Thymus (tissue), 11 donors: ENCODE results near the gene PARD6B. TPM values are rescaled to one million over a fixed set of nuclear protein-coding genes. Genes with fewer than 3 reads are reported as not detected.
"Not testable (repeated sequence)": the region's sequence is repeated elsewhere in the genome, so short reads cannot be mapped to it uniquely, and the experiment has no call there.

Experiments
- DNase-seq, 9 donors: peaks; one replicate each; pipeline ENCODE4 v3.0.0-alpha.2; 2013; ENCODE audit warnings: low spot score in 9 of 9, low read depth in 6 of 9, missing footprints in 1 of 9
- H3K27ac ChIP-seq, 2 donors: one replicate each; pipeline ENCODE4 v1.5.1; 2013; ENCODE audit warnings: control low read depth in 1 of 2, low read depth in 1 of 2, low read length in 1 of 2, mild to moderate bottlenecking in 1 of 2, moderate library complexity in 1 of 2
- H3K27me3 ChIP-seq, 2 donors: one replicate each; pipeline ENCODE4 v1.5.1; 2013; ENCODE audit warnings: low read length in 1 of 2; ENCODE audit not compliant: control insufficient read depth in 2 of 2, insufficient read depth in 1 of 2
- H3K36me3 ChIP-seq, 2 donors: one replicate each; pipeline ENCODE4 v1.5.1; 2013; ENCODE audit warnings: low read length in 1 of 2, mild to moderate bottlenecking in 1 of 2, moderate library complexity in 1 of 2; ENCODE audit not compliant: control insufficient read depth in 2 of 2, insufficient read depth in 2 of 2
- H3K4me1 ChIP-seq, 2 donors: one replicate each; pipeline ENCODE4 v1.5.1; 2013; ENCODE audit warnings: low read length in 2 of 2; ENCODE audit not compliant: control insufficient read depth in 2 of 2, insufficient read depth in 2 of 2
- H3K4me3 ChIP-seq, 2 donors: one replicate each; pipeline ENCODE4 v1.5.1; 2013; ENCODE audit warnings: low read length in 2 of 2, control low read depth in 1 of 2, mild to moderate bottlenecking in 1 of 2
- H3K9me3 ChIP-seq, 2 donors: one replicate each; pipeline ENCODE4 v1.5.1; 2013; ENCODE audit warnings: low read length in 1 of 2, mild to moderate bottlenecking in 1 of 2; ENCODE audit not compliant: control insufficient read depth in 2 of 2, insufficient read depth in 1 of 2
- WGBS: extraction: QIAGEN DNeasy Blood & Tissue Kit; methylation state at CpG from one replicate; pipeline ENCODE4 v1.1.7; 2013; 5-methylcytosine and 5-hydroxymethylcytosine counted together
- polyA plus RNA-seq: library from polyadenylated mRNA; stranded (reverse); fragments of 200-250 nt; gene quantifications from one replicate; pipeline ENCODE4 v1.2.3, GENCODE V29; 2013
- total RNA-seq: library from RNA; stranded (reverse); fragments of 120-200 nt; gene quantifications from one replicate; pipeline ENCODE4 v1.2.4, GENCODE V29; 2013
- donor health status: healthy.

The PARD6B gene
- total and polyA plus RNA-seq, 2 donors: 3.1 to 3.7 TPM

DNA sequence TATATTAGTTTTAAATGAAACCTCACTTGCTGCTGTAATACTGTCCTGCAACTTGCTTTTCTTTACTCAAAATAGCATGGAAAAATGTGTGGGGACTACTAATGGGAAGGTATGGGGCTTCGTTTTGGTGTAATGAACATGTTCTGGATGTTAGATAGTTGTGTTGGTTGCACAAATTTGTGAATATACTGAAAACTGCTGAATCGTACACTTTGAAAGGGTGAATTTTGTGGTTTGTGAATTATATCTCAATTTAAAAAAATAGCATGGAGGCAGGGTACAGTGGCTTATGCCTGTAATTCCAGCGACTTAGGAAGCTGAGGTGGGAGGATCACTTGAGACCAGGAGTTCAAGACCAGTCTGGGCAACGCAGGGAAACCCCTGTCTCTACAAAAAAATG is 65.8 kb downstream of the PARD6B start:
- no peaks in the 10 kb centered on the region for H3K9me3 ChIP-seq
- peaks cover 6 to 23% of the 10 kb centered on the region in 2 donors for H3K27me3 ChIP-seq
- H3K27ac ChIP-seq: no peak overlapping the region
- no peak overlapping the region for H3K4me3 ChIP-seq
- H3K36me3 ChIP-seq: no peaks in the 10 kb centered on the region
- 95% methylated on average over 4 of the region's 4 CpGs for WGBS
- H3K4me1 ChIP-seq: peaks cover 4 to 12% of the 10 kb centered on the region in 2 donors
- no peak for DNase-seq

DNA sequence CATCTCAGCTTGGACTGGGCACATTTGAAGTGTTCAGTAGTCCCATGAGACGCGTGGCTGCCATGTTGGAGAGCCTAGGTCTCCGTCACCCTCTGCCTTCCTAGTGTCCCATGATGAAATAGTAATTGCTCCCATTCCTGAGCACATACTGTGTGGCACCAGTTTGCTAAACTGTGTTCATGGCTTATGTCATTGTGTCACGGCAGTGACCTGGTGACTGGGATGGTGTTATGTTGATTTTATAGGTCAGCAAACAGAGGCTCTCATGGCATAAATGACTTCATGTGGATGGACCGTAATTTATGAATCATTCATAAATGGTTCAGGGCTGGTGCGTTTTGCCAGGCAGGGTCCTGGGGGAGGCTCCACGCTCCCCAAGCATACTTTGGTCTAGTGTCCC is 67.3 kb downstream of the PARD6B start:
- Histone ChIP-seq H3K4me3 (no peak overlapping the region), H3K36me3 (no peaks in the 10 kb centered on the region), H3K9me3 (no peaks in the 10 kb centered on the region), H3K27ac (no peak overlapping the region), H3K27me3 (peaks cover 6 to 14% of the 10 kb centered on the region in 2 donors), H3K4me1 (peaks cover 4 to 12% of the 10 kb centered on the region in 2 donors)
- DNase-seq: no peak
- 93% methylated on average over 7 of the region's 7 CpGs for WGBS

DNA sequence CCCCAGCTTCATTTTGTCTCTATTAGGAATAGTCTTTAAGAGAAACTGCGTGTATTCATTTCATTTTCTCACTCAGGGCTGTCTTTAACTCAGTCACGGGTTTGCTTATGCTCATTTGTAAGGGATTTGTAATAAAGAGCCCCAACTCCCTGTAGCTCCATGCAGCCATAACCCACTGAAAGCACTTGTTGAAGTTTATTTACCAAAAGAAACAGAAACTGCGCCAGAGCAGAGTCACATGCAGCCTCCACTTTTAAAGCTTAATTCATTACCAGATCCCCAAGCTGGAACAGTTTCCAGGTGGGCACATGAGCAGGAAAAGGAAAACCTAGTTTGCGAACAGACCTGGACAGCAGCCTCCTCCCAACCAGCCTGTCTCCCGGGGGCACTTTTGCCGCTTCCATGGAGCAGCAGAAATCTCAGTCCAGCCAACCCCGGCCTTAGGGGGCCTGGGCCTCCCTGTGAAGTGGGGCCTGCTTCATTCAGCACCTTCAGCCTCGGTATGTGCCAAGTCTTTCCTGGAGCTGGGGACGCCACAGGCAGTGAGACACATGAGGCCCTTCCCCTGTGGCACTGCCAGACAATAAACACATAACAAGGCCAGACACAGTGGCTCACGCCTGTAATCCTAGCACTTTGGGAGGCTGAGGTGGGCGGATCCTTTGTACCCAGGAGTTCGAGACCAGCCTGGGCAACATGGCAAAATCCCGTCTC is 68.0 kb downstream of the PARD6B start:
- no peaks in the 10 kb centered on the region for H3K9me3 ChIP-seq
- no peak overlapping the region for H3K4me3 ChIP-seq
- H3K36me3 ChIP-seq: no peaks in the 10 kb centered on the region
- peak overlapping the region in 1 of 2 donors; percentile 56 for H3K27ac ChIP-seq
- H3K27me3 ChIP-seq: peaks cover 3 to 7% of the 10 kb centered on the region in 2 donors
- 94% methylated on average over 13 of the region's 13 CpGs for whole genome bisulfite sequencing
- DNase-seq: no peak
- peaks cover 4 to 8% of the 10 kb centered on the region in 2 donors for H3K4me1 ChIP-seq

DNA sequence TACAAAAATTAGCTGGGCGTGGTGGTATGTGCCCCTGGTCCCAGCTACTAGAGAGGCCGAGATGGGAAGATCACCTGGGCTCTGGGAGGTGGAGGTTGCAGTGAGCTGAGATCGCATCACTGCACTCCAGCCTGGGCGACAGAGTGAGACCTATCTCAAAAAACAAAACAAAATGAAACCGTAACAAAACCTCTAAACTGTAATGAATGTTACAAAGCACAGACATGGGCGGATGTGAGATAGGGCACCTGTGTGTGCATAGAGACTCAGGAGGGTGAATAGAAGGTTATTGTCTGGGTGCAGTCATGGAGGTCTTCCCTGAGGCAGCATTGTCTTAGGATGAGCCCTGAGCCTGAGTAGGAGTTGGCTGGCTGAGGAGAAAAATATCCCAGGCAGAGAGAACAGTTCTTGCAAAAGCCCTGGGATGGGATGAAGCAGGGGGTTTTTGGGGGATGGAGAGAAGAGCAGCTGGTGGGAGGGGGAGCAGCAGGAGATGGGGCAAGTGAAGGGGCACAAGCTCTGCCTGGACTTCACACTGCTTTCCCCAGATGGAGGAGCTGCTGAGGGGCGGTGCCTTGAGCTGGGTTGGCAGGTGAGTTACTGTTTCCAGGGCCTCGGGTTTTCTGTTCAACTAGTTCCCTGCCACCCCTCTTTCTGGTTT is 68.6 kb downstream of the PARD6B start:
- Histone ChIP-seq H3K4me3 (no peak overlapping the region), H3K27me3 (peaks cover 0 to 2% of the 10 kb centered on the region in 2 donors), H3K27ac (no peak overlapping the region), H3K4me1 (peaks cover 6 to 10% of the 10 kb centered on the region in 2 donors), H3K36me3 (no peaks in the 10 kb centered on the region), H3K9me3 (no peaks in the 10 kb centered on the region)
- WGBS: 94% methylated on average over 8 of the region's 8 CpGs
- no peak for DNase-seq

DNA sequence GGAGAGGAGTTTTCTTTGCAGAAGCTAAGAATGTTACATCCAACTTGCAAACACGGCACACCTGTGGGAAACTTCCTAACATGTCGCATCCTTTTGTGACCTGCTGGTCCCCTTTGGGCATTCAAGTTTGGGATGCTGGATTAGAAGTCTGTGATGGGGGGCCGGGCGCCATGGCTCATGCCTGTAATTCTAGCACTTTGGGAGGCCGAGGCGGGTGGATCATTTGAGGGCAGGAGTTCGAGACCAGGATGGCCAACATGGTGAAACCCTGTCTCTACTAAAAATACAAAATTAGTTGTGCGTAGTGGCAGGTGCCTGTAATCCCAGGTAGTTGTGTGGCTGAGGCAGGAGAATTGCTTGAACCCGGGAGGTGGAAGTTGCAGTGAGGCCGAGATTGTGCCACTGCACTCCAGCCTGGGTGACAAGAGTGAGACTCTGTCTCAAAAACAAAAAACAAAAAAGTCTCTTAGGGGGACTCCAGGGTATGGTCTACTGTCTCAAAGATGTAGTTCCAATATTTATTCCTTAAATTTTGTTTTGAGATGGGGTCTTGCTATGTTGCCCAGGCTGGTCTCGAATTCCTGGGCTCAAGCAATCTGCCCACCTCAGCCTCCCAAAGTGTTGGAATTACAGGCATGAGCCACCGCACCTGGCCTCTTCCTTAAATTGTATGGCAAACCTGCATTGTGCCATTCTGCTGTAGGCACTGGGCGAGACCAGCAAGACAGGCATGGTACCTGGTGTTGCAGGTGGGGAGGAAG is 69.8 kb downstream of the PARD6B start:
- H3K4me3 ChIP-seq, H3K9me3 ChIP-seq, DNase-seq, H3K27me3 ChIP-seq, H3K27ac ChIP-seq, H3K36me3 ChIP-seq: not testable (repeated sequence)
- 98% methylated on average over 13 of the region's 13 CpGs for WGBS
- peaks cover 6 to 11% of the 10 kb centered on the region in 2 donors for H3K4me1 ChIP-seq

DNA sequence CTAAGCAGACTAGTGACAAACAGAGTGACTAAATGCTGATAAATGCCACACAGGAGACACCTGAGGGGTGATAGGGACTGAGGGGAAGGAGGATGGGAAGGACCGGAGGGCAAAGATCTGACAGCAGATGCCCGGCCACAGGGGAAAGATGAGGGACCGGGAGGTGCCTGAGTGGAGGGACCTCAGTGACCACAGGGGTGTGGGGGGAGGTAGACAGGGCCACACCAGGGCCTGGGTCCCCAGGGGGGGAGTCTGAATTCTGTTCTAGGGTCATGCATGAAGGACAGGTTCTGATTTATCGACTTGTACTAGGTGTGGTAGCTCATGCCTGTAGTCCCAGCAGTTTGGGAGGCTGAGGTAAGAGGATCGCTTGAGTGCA is 70.4 kb downstream of the PARD6B start:
- Histone ChIP-seq H3K27me3 (no peaks in the 10 kb centered on the region), H3K27ac (no peak overlapping the region), H3K4me1 (peaks cover 6 to 11% of the 10 kb centered on the region in 2 donors), H3K9me3 (no peaks in the 10 kb centered on the region), H3K4me3 (no peak overlapping the region), H3K36me3 (no peaks in the 10 kb centered on the region)
- DNase-seq: no peak
- WGBS: 87% methylated on average over 5 of the region's 5 CpGs

DNA sequence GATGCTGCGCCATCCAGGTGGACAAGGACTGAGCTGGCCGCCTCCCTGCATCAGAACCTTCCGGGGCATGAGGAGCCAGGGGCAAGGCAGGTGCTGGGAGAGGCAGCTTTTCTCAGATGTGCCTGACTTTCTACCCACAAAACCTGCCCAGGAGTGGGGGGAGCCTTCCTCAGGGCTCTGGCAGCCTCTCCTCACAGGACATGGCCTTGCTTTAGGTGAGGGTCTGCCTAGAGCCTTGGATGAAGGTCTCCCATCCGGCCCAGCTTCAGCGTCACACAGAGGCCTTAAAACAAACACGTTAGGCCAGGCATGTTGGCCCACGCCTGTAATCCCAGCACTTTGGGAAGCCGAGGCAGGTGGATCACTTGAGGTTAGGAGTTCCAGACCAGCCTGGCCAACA is 70.9 kb downstream of the PARD6B start:
- WGBS: 98% methylated on average over 8 of the region's 8 CpGs
- no peaks in the 10 kb centered on the region for H3K9me3 ChIP-seq
- no peaks in the 10 kb centered on the region for H3K36me3 ChIP-seq
- DNase-seq: no peak
- H3K4me1 ChIP-seq: peaks cover 6 to 11% of the 10 kb centered on the region in 2 donors
- H3K4me3 ChIP-seq: no peak overlapping the region
- H3K27ac ChIP-seq: no peak overlapping the region
- no peaks in the 10 kb centered on the region for H3K27me3 ChIP-seq

DNA sequence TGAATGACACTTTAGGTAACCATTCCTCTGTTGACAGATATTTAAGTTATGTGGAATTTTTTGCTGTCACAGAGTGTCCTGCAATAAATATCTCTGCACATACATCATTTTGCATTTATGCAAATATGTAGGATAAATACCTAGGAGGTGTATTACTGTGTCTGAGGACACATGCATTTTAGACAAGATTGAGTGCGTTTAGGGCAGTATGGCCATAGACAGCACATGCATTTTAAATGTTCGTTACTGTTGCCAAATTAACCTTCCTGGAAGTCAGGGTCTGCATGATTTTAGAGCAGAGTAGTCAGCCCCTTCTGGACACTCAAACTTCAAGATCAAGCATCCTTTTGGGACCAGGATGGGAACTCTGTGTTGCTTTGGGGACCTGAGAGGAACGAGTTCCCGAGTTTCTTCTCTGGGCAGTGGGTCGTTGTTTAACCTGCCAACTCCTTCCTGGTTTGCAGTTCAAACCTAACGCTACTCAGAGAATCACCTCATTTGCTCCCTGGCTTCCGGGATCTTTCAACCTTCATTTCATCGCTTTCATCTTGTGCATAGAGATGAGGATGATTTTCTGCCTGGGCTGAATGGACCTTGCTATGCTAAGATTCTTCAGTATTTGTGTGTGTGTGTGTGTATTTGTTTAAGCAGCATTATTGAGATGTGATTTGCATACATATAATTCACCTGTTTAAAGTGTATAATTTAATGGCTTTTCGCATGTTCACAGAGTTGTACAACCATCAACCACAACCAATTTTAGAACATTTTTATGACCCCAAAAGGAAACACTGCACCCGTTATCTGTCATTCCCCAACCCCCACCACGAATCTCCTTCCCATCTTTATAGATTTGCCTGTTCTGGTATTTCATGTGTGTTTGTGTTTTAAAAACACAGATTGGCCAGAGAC is 73.3 kb downstream of the PARD6B start:
- Histone ChIP-seq H3K4me1 (peaks cover 6 to 11% of the 10 kb centered on the region in 2 donors), H3K36me3 (no peaks in the 10 kb centered on the region), H3K27ac (peak overlapping the region; percentile 45 to 85), H3K4me3 (no peak overlapping the region), H3K27me3 (no peaks in the 10 kb centered on the region), H3K9me3 (no peaks in the 10 kb centered on the region)
- peak in 2 of 9 donors; percentile 50 to 73 for DNase-seq
- WGBS: 16% methylated on average over 11 of the region's 11 CpGs
